ENCODE measurements around the gene PCNX1.

GRCh38 chr14:70871001-70871400, 36.3 kb upstream of the PCNX1 start:
- no peak for TF ChIP-seq CTCF (IDR thresholded peaks at IDR 0.05)
- TF ChIP-seq EP300 (IDR thresholded peaks at IDR 0.05) = no peak

Measured in tibial nerve (tissue), 4 donors.